PC-3 (cell line): ENCODE data around the gene NRIP1. TPM values are rescaled to one million over a fixed set of nuclear protein-coding genes. Genes with fewer than 3 reads are reported as not detected.

Source experiments
- ATAC-seq: fragments of 200-7000 bp; cut with Tn5 transposase; 2 replicates; pipeline ENCODE4 v1.9.1; 2020; ENCODE audit warnings: mild to moderate bottlenecking, moderate library complexity
- BruUV-seq: library from RNA; stranded (reverse); fragments of 400-500 nt; replicated peaks from 2 replicates; lab custom pipeline; 2021; lab: Mats Ljungman, UMichigan
- CTCF ChIA-PET: fragments of 300-600 bp; sonication (Branson Sonifier 250); formaldehyde crosslinking; loops from one replicate; lab custom pipeline; 2022; ENCODE audit warnings: antibody characterized with exemption; lab: Charles Lee
- POLR2A ChIA-PET: fragments of 300-600 bp; sonication (Branson Sonifier 250); formaldehyde crosslinking; loops from one replicate; lab custom pipeline; 2022; ENCODE audit warnings: antibody characterized with exemption; ENCODE audit not compliant: unreplicated experiment; lab: Charles Lee
- DNase-seq: peaks from one replicate; pipeline ENCODE4 v3.0.0-alpha.2; 2015
- H2AFZ ChIP-seq: fragments of 300-600 bp; sonication (generic); 2 replicates; pipeline ENCODE4 v1.6.0; 2016; ENCODE audit warnings: antibody characterized with exemption, low read length
- H3F3A ChIP-seq: fragments of 300-600 bp; sonication (generic); one replicate; pipeline ENCODE4 v1.6.0; 2017; ENCODE audit warnings: antibody characterized with exemption, low read length, control low read depth, mild to moderate bottlenecking; ENCODE audit not compliant: unreplicated experiment
- H3K27ac ChIP-seq: fragments of 300-600 bp; sonication (generic); 2 replicates; pipeline ENCODE4 v1.5.1; 2016; ENCODE audit warnings: mild to moderate bottlenecking, low read length
- H3K27me3 ChIP-seq: fragments of 300-600 bp; sonication (generic); 2 replicates; pipeline ENCODE4 v1.6.1; 2016; ENCODE audit warnings: low read length, mixed read lengths
- H3K36me3 ChIP-seq: fragments of 300-600 bp; sonication (generic); 2 replicates; pipeline ENCODE4 v1.6.1; 2016; ENCODE audit warnings: low read depth, mixed run types, low read length, mixed read lengths
- H3K4me1 ChIP-seq: fragments of 300-600 bp; sonication (generic); 2 replicates; pipeline ENCODE4 v1.5.1; 2016; ENCODE audit warnings: low read length; ENCODE audit not compliant: insufficient read depth
- H3K4me2 ChIP-seq: fragments of 300-600 bp; sonication (generic); 2 replicates; pipeline ENCODE4 v1.6.0; 2016; ENCODE audit warnings: low read length
- H3K4me3 ChIP-seq: fragments of 300-600 bp; sonication (generic); 2 replicates; pipeline ENCODE4 v1.5.1; 2016; ENCODE audit warnings: mild to moderate bottlenecking, low read length, mixed read lengths
- H3K79me2 ChIP-seq: fragments of 300-600 bp; sonication (generic); 2 replicates; pipeline ENCODE4 v1.6.1; 2017; ENCODE audit warnings: low read length, mixed read lengths
- H3K9ac ChIP-seq: fragments of 300-600 bp; sonication (generic); 2 replicates; pipeline ENCODE4 v1.6.0; 2016; ENCODE audit warnings: mild to moderate bottlenecking, low read length
- H3K9me2 ChIP-seq: fragments of 300-600 bp; sonication (generic); replicated peaks from 2 replicates; pipeline ENCODE4 v1.6.1; 2016; ENCODE audit warnings: mixed run types, low read length, mixed read lengths
- H3K9me3 ChIP-seq: fragments of 300-600 bp; sonication (generic); 2 replicates; pipeline ENCODE4 v1.6.1; 2016; ENCODE audit warnings: low read length, mixed read lengths
- H4K20me1 ChIP-seq: fragments of 300-600 bp; sonication (generic); 2 replicates; pipeline ENCODE4 v1.6.1; 2016; ENCODE audit warnings: low read length, mixed read lengths
- EZH2 ChIP-seq: fragments of 300-600 bp; sonication (generic); IDR thresholded peaks from one replicate; pipeline ENCODE4 v1.6.1; 2017; ENCODE audit warnings: antibody characterized with exemption, mild to moderate bottlenecking, low read length; ENCODE audit not compliant: unreplicated experiment
- EZH2phosphoT487 ChIP-seq: fragments of 300-600 bp; sonication (generic); IDR thresholded peaks from 2 replicates; pipeline ENCODE4 v1.6.1; 2018; ENCODE audit warnings: mild to moderate bottlenecking, antibody characterized with exemption, low read length, borderline replicate concordance
- intact Hi-C: fragments of 100-400 bp; cut with micrococcal nuclease; formaldehyde crosslinking; loops from 2 replicates; pipeline ENCODE4 v1.9.0; 2023
- total RNA-seq: library from RNA; depleted of rRNA; stranded (reverse); fragments of >200 nt; gene quantifications from 2 replicates; pipeline ENCODE4 v1.2.3, GENCODE V29; 2014
- TF ChIP-seq, protein P1 (sequence below): fragments of 300-600 bp; sonication (generic); conservative IDR thresholded peaks from 2 replicates; pipeline ENCODE4 v1.5.1; 2017; ENCODE audit warnings: antibody characterized with exemption, low read depth, mild to moderate bottlenecking, low read length

NRIP1 gene
- total RNA-seq, 1 experiment from 2014 or later, result 69.2 TPM

GRCh38 chr21:15077529-15078145, 12.8 kb upstream of the NRIP1 start:
- ChIA-PET POLR2A (no interaction called here), CTCF (no interaction called here)
- Histone ChIP-seq H2AFZ (no peak overlapping the region), H3K9ac (no peak overlapping the region), H3K27ac (no peak overlapping the region), H3K4me1 (no peaks in the 10 kb centered on the region), H3K9me2 (no peaks in the 10 kb centered on the region), H3K36me3 (no peaks in the 10 kb centered on the region), H4K20me1 (no peaks in the 10 kb centered on the region), H3K9me3 (no peaks in the 10 kb centered on the region), H3K79me2 (no peaks in the 10 kb centered on the region), H3K4me2 (no peak overlapping the region), H3F3A (no peaks in the 10 kb centered on the region), H3K27me3 (no peaks in the 10 kb centered on the region), H3K4me3 (no peak overlapping the region)
- intact Hi-C loops, result no loop called here
- ATAC-seq, result no peak
- BruUV-seq, result no TSS peak
- DNase-seq, result no peak
- TF ChIP-seq, protein P1, sequence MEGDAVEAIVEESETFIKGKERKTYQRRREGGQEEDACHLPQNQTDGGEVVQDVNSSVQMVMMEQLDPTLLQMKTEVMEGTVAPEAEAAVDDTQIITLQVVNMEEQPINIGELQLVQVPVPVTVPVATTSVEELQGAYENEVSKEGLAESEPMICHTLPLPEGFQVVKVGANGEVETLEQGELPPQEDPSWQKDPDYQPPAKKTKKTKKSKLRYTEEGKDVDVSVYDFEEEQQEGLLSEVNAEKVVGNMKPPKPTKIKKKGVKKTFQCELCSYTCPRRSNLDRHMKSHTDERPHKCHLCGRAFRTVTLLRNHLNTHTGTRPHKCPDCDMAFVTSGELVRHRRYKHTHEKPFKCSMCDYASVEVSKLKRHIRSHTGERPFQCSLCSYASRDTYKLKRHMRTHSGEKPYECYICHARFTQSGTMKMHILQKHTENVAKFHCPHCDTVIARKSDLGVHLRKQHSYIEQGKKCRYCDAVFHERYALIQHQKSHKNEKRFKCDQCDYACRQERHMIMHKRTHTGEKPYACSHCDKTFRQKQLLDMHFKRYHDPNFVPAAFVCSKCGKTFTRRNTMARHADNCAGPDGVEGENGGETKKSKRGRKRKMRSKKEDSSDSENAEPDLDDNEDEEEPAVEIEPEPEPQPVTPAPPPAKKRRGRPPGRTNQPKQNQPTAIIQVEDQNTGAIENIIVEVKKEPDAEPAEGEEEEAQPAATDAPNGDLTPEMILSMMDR, result no peak
- no peak for TF ChIP-seq EZH2
- no peak for TF ChIP-seq EZH2phosphoT487

GRCh38 chr21:15076730-15077129, 11.9 kb upstream of the NRIP1 start:
- TF ChIP-seq EZH2 (no peak), EZH2phosphoT487 (no peak)
- TF ChIP-seq, protein P1, result no peak
- intact Hi-C loops, result no loop called here
- ATAC-seq, result no peak

DNA sequence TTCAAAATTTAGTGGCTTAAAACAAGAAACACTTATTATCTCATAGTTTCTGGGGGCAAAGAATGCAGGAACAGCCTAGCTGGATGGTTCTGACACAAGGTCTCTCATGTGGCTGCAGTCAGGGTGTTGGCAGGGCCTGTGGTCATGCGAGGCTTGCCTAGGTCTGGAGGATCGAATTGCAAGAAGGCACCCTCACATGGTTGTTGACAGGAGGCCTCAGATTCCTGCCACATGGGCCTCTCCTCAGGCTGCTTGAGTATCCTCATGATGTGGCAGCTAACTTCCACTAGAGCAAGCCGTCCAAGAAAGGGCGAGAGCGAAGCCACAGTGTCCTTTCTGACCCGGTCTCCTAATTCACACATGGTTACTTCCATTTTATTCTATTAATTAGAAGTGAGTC, 6.2 kb upstream of the NRIP1 start:
- no peak for DNase-seq
- Histone ChIP-seq H3K9ac (no peak overlapping the region), H3K79me2 (peaks cover 13% of the 10 kb centered on the region), H3K9me2 (no peaks in the 10 kb centered on the region), H3K9me3 (no peaks in the 10 kb centered on the region), H3F3A (no peaks in the 10 kb centered on the region), H3K36me3 (no peaks in the 10 kb centered on the region), H3K27me3 (no peaks in the 10 kb centered on the region), H3K4me1 (peaks cover 6% of the 10 kb centered on the region; the same call in 1 of the 2 replicates), H2AFZ (no peak overlapping the region), H3K27ac (no peak overlapping the region), H4K20me1 (no peaks in the 10 kb centered on the region), H3K4me2 (no peak overlapping the region), H3K4me3 (no peak overlapping the region)
- ChIA-PET POLR2A (no interaction called here), CTCF (no interaction called here)
- TF ChIP-seq, protein P1, result no peak
- TF ChIP-seq EZH2, result no peak
- TF ChIP-seq EZH2phosphoT487, result no peak
- intact Hi-C loops, result no loop called here
- BruUV-seq, result no TSS peak
- no peak for ATAC-seq

More at GRCh38 chr21:15076730-15077129, 11.9 kb upstream of the NRIP1 start:
- Histone ChIP-seq H3K27me3 (no peaks in the 10 kb centered on the region), H3K27ac (no peak overlapping the region), H3K9ac (no peak overlapping the region), H3K36me3 (no peaks in the 10 kb centered on the region), H3K4me1 (no peaks in the 10 kb centered on the region), H3K9me3 (no peaks in the 10 kb centered on the region), H3F3A (no peaks in the 10 kb centered on the region), H4K20me1 (no peaks in the 10 kb centered on the region), H2AFZ (no peak overlapping the region), H3K9me2 (no peaks in the 10 kb centered on the region), H3K4me2 (no peak overlapping the region), H3K79me2 (no peaks in the 10 kb centered on the region), H3K4me3 (no peak overlapping the region)
- no peak for DNase-seq
- BruUV-seq, result no TSS peak
- POLR2A ChIA-PET, result no interaction called here
- CTCF ChIA-PET, result no interaction called here
